NCI-H446 (cell line): ENCODE data around the gene NDUFS6.
"Not testable (repeated sequence)": the region's sequence is repeated elsewhere in the genome, so short reads cannot be mapped to it uniquely, and the experiment has no call there.

Experiments
- DNase-seq, 2 experiments: peaks; one replicate each; lab custom pipeline; 2025; lab: John Stamatoyannopoulos, UW

Gene NDUFS6

DNA sequence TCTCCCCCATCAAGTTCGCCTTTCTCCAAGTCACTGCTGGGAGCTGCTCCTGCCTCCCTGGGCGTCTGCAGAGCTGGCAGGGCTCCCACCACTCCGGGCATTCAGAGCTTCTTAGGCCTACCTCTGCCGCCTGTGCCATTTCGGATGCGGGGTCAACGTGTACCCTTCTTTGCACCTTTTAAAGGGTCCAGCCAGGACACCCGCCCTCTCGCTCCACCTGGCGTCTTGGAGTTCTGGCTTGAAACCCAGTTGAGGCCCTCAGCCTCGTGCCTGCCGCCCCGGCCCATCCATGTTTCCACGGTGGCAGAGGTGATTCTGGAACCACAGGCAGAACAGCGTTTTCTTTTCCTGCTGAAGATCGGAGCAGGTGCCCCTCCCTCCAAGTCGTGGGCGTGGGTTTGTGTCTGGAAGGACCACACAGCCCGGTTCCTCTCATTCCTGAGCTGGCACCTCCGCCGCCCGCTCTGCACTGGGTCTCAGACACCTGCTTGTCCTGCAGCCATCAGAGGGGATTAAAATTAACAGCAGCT is 32.9 kb downstream of the NDUFS6 start:
- DNase-seq = no peak

DNA sequence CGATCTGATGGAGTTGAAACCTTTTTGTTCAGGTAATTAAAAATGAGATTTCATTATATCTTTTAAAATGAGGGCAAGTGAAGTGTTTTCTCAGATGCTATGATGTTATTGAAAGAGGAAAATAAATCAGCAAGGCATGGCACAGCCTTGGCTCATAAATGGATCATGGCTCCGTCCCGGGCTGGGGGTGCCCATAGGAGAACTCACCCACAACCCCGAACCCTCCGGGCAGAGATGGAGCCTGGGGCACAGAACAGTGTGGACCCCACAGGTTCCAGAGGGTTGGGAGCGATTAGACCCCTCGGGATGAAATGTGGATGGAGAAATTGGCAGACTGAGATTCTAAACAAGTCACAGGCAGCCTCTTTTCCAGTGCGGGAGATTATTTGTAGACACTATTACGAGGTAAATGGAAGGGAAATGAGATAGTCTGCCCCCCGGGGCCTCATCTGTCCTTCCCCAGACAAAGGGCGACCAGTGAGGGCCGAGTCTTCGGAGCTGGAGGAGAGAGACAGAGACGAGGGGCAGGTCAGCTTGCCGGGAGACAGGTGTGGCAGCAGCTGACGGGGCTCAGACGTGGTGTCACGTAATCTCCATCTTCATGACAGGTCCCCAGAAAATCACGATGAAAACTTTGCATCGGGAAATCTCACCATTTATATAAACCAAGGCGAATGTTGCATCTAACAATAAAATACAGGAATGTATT is 33.7 kb downstream of the NDUFS6 start:
- no peak for DNase-seq

DNA sequence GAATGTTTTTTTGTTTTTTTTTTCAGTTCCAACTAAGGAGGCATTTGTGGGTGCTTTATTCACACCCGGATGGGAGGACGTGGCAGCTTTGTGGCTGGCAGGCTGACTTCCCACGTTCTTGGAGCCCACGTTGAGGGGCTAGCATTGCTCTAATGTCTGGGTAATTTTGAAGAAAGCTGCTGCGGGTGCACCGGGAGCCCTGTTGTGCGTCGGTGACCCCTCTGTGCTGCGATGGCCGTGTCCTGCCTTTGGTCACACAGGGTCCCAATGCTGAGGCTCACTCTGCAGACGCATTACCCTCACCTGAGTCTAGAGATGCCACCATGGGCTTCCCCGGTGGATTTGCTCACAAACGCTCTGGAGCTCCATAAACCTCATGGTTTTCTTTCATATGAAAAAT is 34.2 kb downstream of the NDUFS6 start:
- no peak for DNase-seq

DNA sequence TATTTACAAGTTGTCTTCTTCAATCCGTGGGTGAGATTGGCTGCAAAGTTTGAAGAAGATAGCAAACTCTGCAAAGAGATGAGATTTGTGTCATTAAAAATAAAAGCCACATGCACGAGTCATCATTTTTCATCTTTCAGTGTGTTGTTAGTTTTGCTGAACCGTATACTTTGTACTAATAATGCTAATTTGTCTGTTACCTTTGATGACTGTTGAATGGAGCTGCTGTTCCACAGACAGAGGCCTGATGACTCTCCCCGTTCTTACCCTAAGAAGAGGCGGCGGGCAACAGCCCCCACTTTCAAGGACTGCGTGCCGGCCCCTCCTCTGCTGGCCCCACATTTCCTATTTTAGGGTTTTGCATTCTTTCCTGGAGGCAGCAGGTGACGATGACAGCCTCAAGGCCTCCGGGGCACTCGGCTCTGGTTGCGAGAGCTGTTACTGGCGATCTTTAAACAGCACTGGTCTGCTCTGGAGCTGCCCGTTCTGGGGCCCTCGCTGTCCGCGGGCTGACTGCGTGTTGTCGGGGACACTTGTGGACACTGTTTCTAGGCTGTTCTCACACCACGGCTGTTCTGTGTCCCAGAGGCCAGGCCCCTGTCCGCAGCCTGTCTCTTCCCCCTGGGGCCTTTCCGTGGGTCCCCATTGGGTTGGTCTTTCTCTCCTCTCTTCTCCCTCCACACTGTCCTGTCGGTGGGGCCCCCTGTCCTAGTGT is 35.1 kb downstream of the NDUFS6 start:
- DNase-seq = no peak

DNA sequence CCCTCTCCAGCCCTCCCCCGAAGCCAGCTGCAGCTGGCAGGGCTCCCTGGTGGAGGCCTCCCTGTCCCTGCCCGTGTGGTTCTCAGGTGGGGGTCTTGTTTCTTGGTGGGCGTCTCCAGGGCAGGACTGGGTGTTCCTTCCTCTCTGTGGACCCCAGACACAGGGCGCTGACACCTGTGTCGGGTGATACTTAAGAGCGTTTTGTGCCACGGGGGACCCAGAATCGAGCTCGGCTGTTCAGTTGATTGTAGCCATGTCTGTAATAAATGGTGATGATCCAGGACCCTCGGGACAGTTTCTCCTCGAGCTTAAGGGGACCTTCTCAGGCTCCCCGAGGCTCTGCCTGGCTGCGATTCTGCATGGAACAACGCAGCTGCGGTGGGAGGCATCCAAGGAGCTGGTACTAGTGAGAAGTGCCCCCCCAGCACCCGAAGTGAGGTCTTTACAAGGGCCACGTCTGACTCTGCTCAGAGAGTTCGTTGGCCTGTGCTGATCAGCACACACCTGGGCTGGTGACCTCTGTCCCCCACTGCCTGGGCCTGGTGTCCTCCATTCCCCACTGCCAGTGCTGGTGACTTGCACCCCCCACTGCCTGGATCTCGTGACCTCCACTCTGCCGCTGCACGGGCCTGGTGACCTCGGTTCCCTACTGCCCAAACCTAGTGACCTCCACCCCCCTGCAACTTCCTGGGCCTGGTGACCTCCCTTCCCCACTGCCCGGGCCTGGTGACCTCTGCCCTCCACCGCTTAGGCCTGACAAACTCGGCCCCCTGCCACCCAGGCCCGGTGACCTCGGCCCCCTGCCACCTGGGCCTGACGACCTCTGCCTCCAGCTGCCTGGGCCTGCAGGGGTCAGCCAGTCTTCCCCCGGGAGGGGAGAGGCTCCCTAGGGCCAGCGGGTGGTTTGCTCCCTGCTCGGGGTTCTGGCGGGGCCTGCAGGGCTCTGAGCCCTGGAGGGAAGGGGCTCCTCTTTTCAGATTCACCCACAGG is 36.0 kb downstream of the NDUFS6 start:
- no peak for DNase-seq

DNA sequence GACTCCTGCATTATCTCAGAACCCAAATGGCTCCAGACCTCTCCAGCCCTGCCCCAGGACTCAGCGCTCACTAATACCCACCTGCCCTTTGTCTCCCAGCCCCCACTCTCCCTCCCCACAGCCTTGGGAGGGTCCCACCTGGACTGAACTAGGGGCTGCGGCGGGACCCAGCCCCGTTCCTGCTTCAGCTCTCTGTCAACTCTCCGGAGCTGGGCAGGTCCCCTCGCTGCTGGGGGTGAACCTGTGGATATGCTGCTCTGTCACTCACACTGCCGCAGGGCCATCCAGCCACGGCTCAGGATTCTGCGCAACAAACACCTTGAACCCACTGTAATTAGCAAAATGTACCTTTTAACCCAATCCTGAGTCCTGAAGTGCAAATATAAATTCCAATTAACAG is 36.8 kb downstream of the NDUFS6 start:
- no peak for DNase-seq

DNA sequence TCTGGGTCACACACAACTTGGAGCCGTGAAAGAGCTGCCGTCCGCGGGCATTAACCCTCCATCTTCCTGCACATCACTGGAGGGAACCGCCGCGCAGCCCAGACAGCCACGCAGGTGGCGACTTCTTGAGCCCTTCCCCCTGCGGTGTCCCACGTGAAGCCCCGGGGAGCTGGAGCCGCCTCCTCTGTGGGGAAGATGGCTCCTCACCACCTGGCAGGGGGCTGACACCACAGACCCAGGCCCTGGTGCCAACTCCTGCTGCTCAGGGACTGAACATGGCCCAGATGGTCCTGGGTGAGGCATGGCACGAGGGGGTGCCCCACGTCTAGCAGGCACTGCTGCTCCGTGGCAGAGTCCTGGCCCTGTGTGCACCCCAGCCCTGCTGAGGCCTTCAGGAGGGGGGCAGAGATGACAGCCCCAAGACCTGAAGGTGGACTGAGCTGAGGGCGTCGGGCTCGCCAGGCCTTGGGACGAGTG is 38.9 kb downstream of the NDUFS6 start:
- no peak for DNase-seq

DNA sequence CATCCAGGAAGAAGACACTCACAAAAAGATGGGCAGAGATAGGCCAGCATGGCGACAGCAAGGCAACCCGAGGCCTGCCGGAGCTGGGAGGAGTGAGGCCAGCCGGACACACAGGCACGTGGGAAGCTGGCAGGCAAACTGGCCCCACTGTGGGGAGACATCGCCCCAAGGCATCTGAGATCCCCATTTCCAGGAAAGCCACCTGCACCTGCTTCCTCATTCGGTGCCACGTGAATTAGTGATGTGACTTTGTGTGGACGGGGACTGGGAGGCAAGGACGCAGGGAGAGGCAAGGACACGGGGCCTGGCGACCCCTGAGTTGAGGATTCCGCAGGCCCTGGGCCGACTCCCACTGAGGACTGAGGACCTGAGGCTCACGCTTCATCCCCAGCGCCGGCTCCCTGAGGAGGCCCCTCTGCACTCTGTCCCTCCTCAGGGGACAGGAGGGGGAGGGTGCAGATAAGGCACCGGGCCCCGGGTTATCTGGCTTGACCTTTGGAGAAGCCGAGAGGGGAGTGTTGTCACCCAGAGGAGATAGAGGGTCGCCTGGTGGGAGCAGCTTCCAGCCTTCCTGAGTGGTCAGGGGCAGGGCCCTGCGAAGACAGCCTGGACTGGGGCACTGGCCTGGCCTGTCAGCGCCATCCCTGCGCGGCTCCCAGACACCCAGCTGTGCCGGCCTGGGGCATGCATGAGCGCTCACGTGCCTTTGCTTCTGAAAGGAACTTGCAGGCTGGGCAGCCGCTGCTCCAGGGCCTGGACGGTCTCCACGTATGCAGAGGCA is 39.7 kb downstream of the NDUFS6 start:
- no peak for DNase-seq

DNA sequence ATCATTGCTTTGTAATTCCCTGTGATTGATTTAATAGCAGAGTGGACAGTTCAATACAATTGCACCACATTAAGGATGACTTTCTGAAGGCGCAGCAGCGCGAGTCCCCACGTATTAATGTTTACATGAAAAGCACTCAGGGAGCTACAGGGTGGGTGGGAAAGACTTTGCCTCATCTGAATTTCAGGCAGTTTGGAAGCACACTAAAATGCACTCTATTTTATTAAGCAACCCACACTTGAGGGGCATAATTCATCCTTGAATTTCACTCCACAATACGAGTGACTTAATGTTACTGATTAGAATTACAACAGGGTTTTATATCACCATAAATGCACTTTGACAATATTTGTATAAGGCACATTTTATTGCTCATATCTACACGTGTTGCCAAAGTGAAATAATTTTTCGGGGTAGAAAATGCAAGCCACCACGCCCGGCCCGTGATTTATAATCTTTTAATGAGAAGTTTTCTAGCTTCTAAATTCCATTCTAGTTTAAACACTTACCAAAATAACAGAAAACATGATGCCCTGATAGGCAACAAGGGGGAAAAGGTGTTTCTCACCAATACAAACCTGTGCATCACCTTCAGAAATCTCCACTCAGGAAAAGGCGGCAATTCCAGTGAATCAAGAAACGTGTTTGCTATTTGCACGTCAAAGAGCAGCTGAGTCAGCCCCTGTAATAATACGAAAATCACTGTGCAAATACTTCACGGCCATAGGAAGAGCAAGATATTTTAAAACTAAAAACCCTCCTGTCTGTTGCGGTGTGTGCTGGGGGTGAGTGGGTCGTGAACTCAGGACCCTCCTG is 41.0 kb downstream of the NDUFS6 start:
- no peak for DNase-seq

DNA sequence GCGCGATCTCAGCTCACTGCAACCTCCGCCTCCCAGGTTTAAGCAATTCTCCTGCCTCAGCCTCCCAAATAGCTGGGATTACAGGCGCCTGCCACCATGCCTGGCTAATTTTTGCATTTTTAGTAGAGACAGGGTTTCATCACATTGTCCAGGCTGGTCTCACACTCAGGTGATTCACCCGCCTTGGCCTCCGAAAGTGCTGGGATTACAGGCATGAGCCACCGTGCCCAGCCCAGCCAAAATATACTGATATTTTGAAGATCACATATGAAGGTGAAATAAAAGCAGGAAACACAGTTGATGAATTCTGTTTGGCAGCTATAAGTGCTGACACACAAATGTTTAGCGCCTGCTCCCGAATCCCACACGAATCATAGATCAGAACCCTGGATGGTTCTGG is 42.6 kb downstream of the NDUFS6 start:
- DNase-seq = not testable (repeated sequence)

DNA sequence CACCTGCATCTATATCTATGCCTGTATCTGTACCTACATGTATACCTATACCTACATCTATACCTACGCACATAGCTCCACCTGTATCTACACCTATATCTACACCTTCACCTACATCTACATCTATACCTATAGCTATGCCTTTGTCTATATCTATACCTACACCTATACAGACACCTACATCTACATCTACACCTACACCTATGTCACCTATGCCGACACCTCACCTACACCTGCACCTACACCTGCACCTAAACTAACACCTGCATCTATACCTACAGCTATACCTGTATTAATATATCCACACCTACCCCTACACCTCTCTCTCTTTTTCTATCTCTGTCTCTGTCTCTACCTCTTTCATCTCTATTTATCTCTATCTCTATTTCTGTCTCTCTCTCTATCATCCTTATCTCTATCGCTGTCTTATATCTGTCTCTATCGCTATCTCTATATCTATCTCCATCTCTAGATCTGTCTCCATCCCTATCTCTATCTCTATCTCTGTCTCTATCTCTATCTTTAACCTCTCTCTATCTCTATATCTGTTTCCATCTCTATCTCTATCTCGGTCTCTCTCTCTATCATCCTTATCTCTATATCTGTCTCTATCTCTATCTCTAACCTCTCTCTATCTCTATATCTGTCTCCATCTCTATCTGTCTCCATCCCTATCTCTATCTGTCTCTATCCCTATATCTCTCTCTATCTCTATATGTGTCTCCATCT is 43.7 kb downstream of the NDUFS6 start:
- DNase-seq = no peak

DNA sequence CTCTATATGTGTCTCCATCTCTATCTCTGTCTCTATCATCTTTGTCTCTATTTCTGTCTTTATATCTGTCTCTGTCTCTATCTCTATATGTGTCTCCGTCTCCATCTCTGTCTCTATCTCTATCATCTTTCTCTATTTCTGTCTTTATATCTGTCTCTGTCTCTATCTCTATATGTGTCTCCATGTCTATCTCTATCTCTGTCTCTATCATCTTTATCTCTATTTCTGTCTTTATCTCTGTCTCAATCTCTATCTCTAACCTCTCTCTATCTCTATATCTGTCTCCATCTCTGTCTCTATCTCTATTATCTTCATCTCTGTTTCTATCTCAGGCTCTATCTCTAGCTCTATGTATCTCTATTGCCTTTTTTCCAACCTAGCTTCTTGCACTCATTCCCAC is 44.5 kb downstream of the NDUFS6 start:
- DNase-seq = no peak

DNA sequence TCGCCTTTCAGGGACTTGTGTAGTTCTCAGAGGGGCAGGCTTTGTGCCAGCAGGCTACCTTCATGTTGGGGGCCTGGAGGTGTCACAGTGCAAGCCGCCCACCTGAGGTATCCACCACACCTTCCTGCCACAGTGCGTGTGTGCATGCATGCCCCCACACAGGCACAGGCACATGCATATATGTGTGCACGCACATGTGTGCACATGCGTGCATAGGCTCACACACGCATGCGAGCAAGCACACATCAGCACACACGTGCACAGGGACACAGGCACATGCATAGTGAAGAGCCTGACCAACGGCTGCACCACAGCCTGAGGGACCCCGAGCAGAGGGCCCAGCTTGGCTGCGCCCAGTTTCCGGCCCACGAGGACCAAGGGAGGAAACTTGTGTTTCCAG is 45.4 kb downstream of the NDUFS6 start:
- no peak for DNase-seq

DNA sequence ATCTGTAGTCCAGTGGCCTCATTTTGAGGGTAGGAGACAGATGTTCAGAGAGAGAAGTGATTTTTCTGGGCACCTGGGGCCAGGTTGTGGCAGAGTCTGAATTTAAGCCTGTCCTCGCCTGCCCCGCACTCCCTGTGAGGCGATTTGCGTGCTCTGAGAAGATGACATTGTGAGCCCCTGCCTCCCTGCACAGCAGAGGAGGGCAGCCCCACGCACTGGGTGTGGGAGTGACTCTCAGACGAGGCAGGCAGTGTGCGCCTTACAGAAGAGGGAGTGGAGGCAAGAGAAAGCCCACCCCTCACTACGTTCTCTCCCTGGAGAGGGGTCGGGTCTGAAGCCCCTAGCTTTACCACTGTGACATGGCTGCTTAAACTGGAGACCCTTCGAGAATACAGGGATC is 45.8 kb downstream of the NDUFS6 start:
- DNase-seq = no peak

DNA sequence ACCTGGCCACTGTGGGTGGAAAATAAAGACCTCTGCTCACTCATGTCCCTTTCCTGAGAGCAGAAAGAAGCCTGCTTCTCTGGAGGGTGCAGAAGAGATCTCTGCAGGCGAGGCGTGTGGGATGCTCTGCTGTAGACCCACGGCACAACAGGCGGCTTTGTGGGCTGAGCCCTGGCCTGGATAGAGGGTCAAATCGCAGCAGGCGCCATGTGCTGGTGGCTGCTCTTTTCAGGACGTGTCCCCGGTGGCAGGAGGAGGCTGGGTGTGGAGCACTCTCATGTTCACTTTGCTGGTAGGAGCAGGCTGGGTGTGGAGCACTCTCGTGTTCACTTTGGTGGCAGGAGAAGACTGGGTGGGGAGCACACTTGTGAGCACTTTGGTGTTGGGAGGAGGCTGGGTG is 46.4 kb downstream of the NDUFS6 start:
- DNase-seq = no peak

DNA sequence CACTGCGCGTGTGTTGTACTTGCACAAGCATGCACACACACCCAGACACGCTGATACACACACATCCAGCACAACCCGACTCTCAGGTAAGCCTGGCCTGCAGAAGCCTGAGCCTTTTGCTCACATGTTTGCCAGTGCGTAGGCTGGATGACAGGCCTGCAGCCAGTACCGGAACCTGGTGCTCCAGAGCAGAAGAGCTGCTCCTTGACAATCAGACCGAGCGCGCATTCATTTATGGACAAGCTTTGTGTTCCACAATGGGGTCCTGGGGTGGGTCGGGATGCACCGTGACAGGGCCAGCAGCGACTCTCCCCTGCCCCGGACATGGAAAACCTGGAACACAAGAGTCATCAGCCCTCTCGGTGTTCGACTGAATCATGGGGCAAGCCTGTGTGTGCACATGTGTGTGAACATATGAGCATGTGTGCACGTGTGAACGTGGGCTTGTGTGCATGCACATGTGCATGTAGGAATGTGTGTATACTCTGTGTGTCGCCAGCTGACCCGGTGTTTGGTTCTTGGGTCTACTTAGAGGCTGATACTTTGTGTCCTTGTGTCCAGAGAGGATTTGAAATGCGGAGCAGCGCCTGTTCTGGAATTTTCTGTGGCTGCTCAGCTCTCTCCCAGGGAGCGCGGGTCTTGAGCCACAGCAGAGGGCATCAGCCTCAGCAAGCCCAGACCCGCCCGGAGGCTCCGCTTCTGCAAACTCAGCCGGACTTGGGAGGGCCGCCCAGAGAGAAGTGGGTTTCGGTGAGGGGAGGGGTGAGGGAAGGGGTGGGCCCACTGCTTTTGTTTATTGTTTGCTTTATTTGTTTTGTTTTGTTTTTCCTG is 49.3 kb downstream of the NDUFS6 start:
- no peak for DNase-seq

DNA sequence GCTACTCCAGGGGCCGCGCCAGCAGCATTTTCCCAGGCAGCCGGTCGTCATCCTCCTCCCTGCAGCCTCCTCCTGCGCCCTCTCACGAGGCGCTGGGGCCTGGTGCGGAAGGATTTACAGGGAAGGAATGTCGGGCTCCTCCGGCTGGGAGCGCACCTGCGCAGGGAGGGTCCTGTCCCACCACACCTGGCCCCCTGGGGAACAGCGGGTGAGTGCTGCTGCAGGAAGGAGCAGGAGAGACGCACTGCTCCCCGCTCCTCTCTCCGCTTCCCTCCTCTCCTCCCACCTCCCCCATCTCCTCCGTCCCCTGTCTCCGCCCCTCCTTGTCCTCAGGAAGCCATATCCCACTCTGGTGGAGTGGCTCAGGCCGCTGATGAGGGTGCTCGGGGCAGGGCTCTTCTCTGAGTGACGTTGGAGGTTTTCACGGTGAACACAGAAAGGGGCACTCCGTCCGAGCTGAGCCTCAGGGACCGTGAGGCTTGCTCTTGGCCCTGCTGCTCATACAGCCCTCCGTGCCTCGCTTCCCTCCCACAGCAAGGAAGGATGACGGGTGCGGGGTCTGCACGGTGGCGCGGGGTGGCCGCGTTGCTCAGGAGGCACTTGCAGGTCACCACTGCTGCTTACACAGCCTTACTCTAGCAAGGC is 50.2 kb downstream of the NDUFS6 start:
- no peak for DNase-seq

DNA sequence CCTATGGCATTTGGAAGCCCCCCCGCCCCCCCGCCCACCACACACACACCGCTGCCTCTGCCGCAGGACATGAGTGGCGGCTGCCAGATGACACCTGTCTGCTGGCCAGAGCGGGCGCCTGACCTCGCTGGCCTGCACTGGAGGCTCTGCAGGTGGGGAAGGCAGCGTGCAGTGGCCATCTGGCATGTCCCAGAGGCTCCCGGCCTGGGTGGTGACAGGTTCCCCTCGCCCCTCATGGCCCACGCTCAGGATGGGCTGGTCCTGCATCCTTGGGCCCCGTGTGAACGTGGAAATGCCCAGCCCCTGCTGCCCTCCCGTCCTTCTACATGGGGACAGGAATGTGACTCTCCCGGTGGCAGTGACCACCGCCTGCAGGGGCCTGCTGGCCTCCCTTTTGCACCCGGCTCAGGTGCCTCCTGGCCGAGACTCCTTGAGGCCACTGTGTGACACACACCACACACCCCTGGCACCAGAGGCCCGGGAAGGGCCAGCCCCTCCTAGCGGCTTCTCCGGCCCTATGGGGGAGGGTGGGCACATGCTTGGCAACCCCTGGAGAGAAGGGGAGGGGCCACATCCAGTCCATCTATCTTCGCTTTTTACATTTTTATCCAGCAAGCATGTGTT is 51.2 kb downstream of the NDUFS6 start:
- DNase-seq = no peak
